Mucosa of descending colon (tissue), 3 donors: Measurements from ENCODE around the gene EBLN2. TPM values are rescaled to one million over a fixed set of nuclear protein-coding genes. Genes with fewer than 3 reads are reported as not detected.

Experiments
- ATAC-seq: fragments of 200-7000 bp; cut with Tn5 transposase; one replicate; pipeline ENCODE4 v1.9.1; 2020; ENCODE audit warnings: mild to moderate bottlenecking, moderate library complexity
- DNase-seq, 3 donors: peaks; one replicate each; pipeline ENCODE4 v3.0.0-alpha.2; 2020
- H3K36me3 ChIP-seq: fragments of 200-600 bp; one replicate; pipeline ENCODE4 v1.8.0; 2021; ENCODE audit warnings: low read depth, mild to moderate bottlenecking
- H3K4me1 ChIP-seq: fragments of 200-600 bp; one replicate; pipeline ENCODE4 v1.8.0; 2021; ENCODE audit warnings: low read depth, mild to moderate bottlenecking
- H3K4me3 ChIP-seq: fragments of 200-600 bp; one replicate; pipeline ENCODE4 v1.8.0; 2021; ENCODE audit warnings: mild to moderate bottlenecking
- H3K9me3 ChIP-seq: fragments of 200-600 bp; one replicate; pipeline ENCODE4 v1.8.0; 2021; ENCODE audit warnings: mild to moderate bottlenecking
- CTCF ChIP-seq: fragments of 200-600 bp; IDR thresholded peaks from one replicate; pipeline ENCODE4 v1.8.0; 2022; ENCODE audit warnings: antibody characterized with exemption, mild to moderate bottlenecking
- intact Hi-C, 2 donors: fragments of 100-400 bp; cut with DNase I in 1 of 2; cut with micrococcal nuclease in 1 of 2; formaldehyde crosslinking; loops; one replicate each; pipeline versions ENCODE4 v1.11.0 to v1.11.1; 2022; cut with DNase I, micrococcal nuclease
- long read RNA-seq, 2 donors: library from polyadenylated mRNA; unstranded; transcript quantifications; one replicate each; pipeline ENCODE4 v2.0.0, GENCODE V29; 2019 to 2021
- total RNA-seq, 3 donors: library from RNA; stranded (reverse); fragmentation: NEBNext Ultra II Directional in 2 of 3; extraction: Animal tissue kit (Norgen Biotek cat#: 25700) in 2 of 3; gene quantifications; one replicate each; pipeline versions ENCODE4 v1.2.1 to v1.2.4, GENCODE V29; 2021 to 2023
- donor health status: DM: no; HTN: no; CAD: no; lungs with moderate emphysema.
- donor health status: DM: no; HTN: no; CAD: no.
- donor health status: DM: no; HTN: yes; CAD: no.

EBLN2 gene
- total RNA-seq, result 1 to 10 TPM; 4.3 to 5.7 (median 4.8) TPM
- long read RNA-seq, donor 1, result 0 reads
- long read RNA-seq, donor 2, result 0 reads

GRCh38 chr3:73061416-73061815, at the start of gene EBLN2:
Gene EBLN2 (plus strand): TSS chr3:73061659. CDS start chr3:73062082, 423 bp downstream.
- H3K4me3 ChIP-seq, result no peak within 1 kb of the TSS
- no peaks in the 10 kb centered on the region for H3K36me3 ChIP-seq
- no peaks in the 10 kb centered on the region for H3K9me3 ChIP-seq
- intact Hi-C loops, result no loop called here
- ATAC-seq (no peak), DNase-seq (no peak)
- TF ChIP-seq CTCF, result no peak
- H3K4me1 ChIP-seq, result peaks cover 10% of the 10 kb centered on the region

GRCh38 chr3:73018298-73018697, 43.2 kb upstream of the EBLN2 start:
- Histone ChIP-seq H3K9me3 (no peaks in the 10 kb centered on the region), H3K36me3 (no peaks in the 10 kb centered on the region), H3K4me1 (peaks cover 6% of the 10 kb centered on the region), H3K4me3 (no peak overlapping the region)
- ATAC-seq (no peak), DNase-seq (no peak)
- intact Hi-C loops, result no loop called here
- TF ChIP-seq CTCF, result no peak

GRCh38 chr3:73018790-73019441, 42.5 kb upstream of the EBLN2 start:
- intact Hi-C loops, result no loop called here
- Histone ChIP-seq H3K9me3 (no peaks in the 10 kb centered on the region), H3K36me3 (no peaks in the 10 kb centered on the region), H3K4me1 (peaks cover 6% of the 10 kb centered on the region), H3K4me3 (no peak overlapping the region)
- no peak for TF ChIP-seq CTCF
- no peak for DNase-seq
- ATAC-seq, result no peak

GRCh38 chr3:73021301-73021835, 40.1 kb upstream of the EBLN2 start:
- H3K4me3 ChIP-seq, result no peak overlapping the region
- no peak for TF ChIP-seq CTCF
- intact Hi-C loops, result no loop called here
- H3K36me3 ChIP-seq, result no peaks in the 10 kb centered on the region
- no peaks in the 10 kb centered on the region for H3K9me3 ChIP-seq
- peaks cover 22% of the 10 kb centered on the region for H3K4me1 ChIP-seq
- ATAC-seq (no peak), DNase-seq (no peak)

GRCh38 chr3:73024836-73025235, 36.6 kb upstream of the EBLN2 start:
- no peaks in the 10 kb centered on the region for H3K9me3 ChIP-seq
- no peaks in the 10 kb centered on the region for H3K36me3 ChIP-seq
- no peak overlapping the region for H3K4me3 ChIP-seq
- intact Hi-C loops, result no loop called here
- peaks cover 27% of the 10 kb centered on the region for H3K4me1 ChIP-seq
- ATAC-seq (peak; percentile 30), DNase-seq (no peak)
- no peak for TF ChIP-seq CTCF
